Neural cell (in vitro differentiated cells): ENCODE measurements around the gene DPP10. TPM values are rescaled to one million over a fixed set of nuclear protein-coding genes. Genes with fewer than 3 reads are reported as not detected.

Experiments used
- H2AFZ ChIP-seq: fragments of 200-600, 300-800 bp; sonication (generic), shearing (Covaris generic); 2 replicates; pipeline ENCODE4 v1.6.0; 2014; ENCODE audit warnings: low read depth, mild to moderate bottlenecking, antibody characterized with exemption, low read length, moderate library complexity
- H3F3A ChIP-seq: fragments of 200-600 bp; shearing (Covaris generic); 2 replicates; pipeline ENCODE4 v1.6.1; 2016; ENCODE audit warnings: mild to moderate bottlenecking, moderate library complexity, mixed read lengths, antibody characterized with exemption, low read length; ENCODE audit not compliant: insufficient read depth, poor library complexity, severe bottlenecking
- H3K27ac ChIP-seq: fragments of 200-600, 300-800 bp; sonication (generic), shearing (Covaris generic); 2 replicates; pipeline ENCODE4 v1.5.1; 2014; ENCODE audit warnings: mild to moderate bottlenecking, low read length, moderate library complexity
- H3K27me3 ChIP-seq: fragments of 300-800, 200-600 bp; sonication (generic), shearing (Covaris generic); 2 replicates; pipeline ENCODE4 v1.6.0; 2014; ENCODE audit warnings: mild to moderate bottlenecking, low read depth, low read length, moderate library complexity; ENCODE audit not compliant: insufficient read depth
- H3K36me3 ChIP-seq: fragments of 300-800, 200-600 bp; sonication (generic), shearing (Covaris generic); 2 replicates; pipeline ENCODE4 v1.5.1; 2014; ENCODE audit warnings: mild to moderate bottlenecking, antibody characterized with exemption, low read length, moderate library complexity; ENCODE audit not compliant: insufficient read depth
- H3K4me2 ChIP-seq: fragments of 300-800, 200-600 bp; sonication (generic), shearing (Covaris generic); 2 replicates; pipeline ENCODE4 v1.6.0; 2014; ENCODE audit warnings: mild to moderate bottlenecking, low read length
- H3K4me3 ChIP-seq: fragments of 300-800, 200-600 bp; sonication (generic), shearing (Covaris generic); 2 replicates; pipeline ENCODE4 v1.5.1; 2014; ENCODE audit warnings: mild to moderate bottlenecking, low read length, moderate library complexity
- H3K79me2 ChIP-seq: fragments of 200-600 bp; shearing (Covaris generic); replicated peaks from 2 replicates; pipeline ENCODE4 v1.6.0; 2014; ENCODE audit warnings: mild to moderate bottlenecking, low read length, moderate library complexity; ENCODE audit not compliant: insufficient read depth
- H3K9ac ChIP-seq: fragments of 300-800, 200-600 bp; sonication (generic), shearing (Covaris generic); 2 replicates; pipeline ENCODE4 v1.6.1; 2016; ENCODE audit warnings: mild to moderate bottlenecking, low read length, mixed read lengths
- H3K9me2 ChIP-seq: fragments of 200-600 bp; shearing (Covaris generic); 2 replicates; pipeline ENCODE4 v1.6.1; 2016; ENCODE audit warnings: mild to moderate bottlenecking, low read length, mixed read lengths; ENCODE audit not compliant: insufficient read depth
- H3K9me3 ChIP-seq: fragments of 200-600, 300-800 bp; sonication (generic), shearing (Covaris generic); 2 replicates; pipeline ENCODE4 v1.6.1; 2016; ENCODE audit warnings: mild to moderate bottlenecking, mixed run types, low read length, moderate library complexity, mixed read lengths
- H4K20me1 ChIP-seq: fragments of 200-600 bp; shearing (Covaris generic); 2 replicates; pipeline ENCODE4 v1.6.1; 2016; ENCODE audit warnings: mild to moderate bottlenecking, mixed run types; ENCODE audit not compliant: insufficient read depth
- EP300 ChIP-seq: fragments of 450-650 bp; conservative IDR thresholded peaks from 2 replicates; pipeline ENCODE4 v1.6.1; 2014; ENCODE audit warnings: antibody characterized with exemption, mild to moderate bottlenecking, moderate library complexity; ENCODE audit not compliant: poor library complexity, severe bottlenecking
- EZH2 ChIP-seq: fragments of 200-600, 300-800 bp; shearing (Covaris generic), sonication (generic); IDR thresholded peaks from 2 replicates; pipeline ENCODE4 v1.6.1; 2014; ENCODE audit warnings: antibody characterized with exemption, low read length, borderline replicate concordance, mild to moderate bottlenecking; ENCODE audit not compliant: insufficient read depth, poor library complexity, severe bottlenecking
- MXI1 ChIP-seq: fragments of 450-650 bp; conservative IDR thresholded peaks from 2 replicates; pipeline ENCODE4 v1.6.1; 2014; ENCODE audit warnings: antibody characterized with exemption, mild to moderate bottlenecking; ENCODE audit not compliant: poor library complexity, severe bottlenecking
- POLR2AphosphoS5 ChIP-seq: IDR thresholded peaks from 2 replicates; pipeline ENCODE4 v1.6.1; 2012
- RAD21 ChIP-seq: fragments of 450-650 bp; conservative IDR thresholded peaks from 2 replicates; pipeline ENCODE4 v1.6.1; 2014; ENCODE audit warnings: antibody characterized with exemption, mild to moderate bottlenecking, moderate library complexity
- SMC3 ChIP-seq: fragments of 450-650 bp; conservative IDR thresholded peaks from 2 replicates; pipeline ENCODE4 v1.6.1; 2014; ENCODE audit warnings: antibody characterized with exemption, mild to moderate bottlenecking, moderate library complexity; ENCODE audit not compliant: poor library complexity
- TAF1 ChIP-seq: IDR thresholded peaks from 2 replicates; pipeline ENCODE4 v1.6.1; 2012; ENCODE audit warnings: low read depth
- polyA plus RNA-seq: library from polyadenylated mRNA; depleted of rRNA; stranded (reverse); fragments of >200 nt; gene quantifications from 2 replicates; pipeline ENCODE4 v1.2.3, GENCODE V29; 2014
- TF ChIP-seq, protein P1 (sequence below): fragments of 450-650 bp; IDR thresholded peaks from 2 replicates; pipeline ENCODE4 v1.5.1; 2014; ENCODE audit warnings: antibody characterized with exemption, mild to moderate bottlenecking, moderate library complexity; ENCODE audit not compliant: poor library complexity, severe bottlenecking
- TF ChIP-seq, protein P2 (sequence below): IDR thresholded peaks from 2 replicates; pipeline ENCODE4 v1.6.1; 2012; ENCODE audit warnings: borderline replicate concordance

Gene DPP10
- polyA plus RNA-seq, 1 donor from 2014 or later, result 13.9 TPM

DNA sequence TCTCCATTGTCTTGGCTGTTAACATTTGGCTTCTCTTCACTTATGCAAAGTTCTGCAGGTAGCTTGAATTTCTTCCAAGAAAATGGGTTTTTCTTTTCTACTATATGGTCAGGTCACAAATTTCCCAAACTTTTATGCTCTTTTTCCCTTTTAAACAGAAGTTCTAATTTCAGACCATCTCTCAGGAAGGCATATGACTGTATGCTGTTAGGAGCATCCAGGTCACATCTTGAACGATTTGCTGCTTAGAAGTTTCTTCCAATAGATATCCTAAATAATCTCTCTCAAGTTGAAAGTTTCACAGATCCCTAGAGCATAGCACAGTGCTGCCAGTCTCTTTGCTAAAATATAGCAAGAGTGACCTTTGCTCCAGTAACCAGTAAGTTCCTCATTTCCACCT is 932.5 kb downstream of the DPP10 start:
- no peak for TF ChIP-seq RAD21
- TF ChIP-seq POLR2AphosphoS5, result no peak
- TF ChIP-seq, protein P1, sequence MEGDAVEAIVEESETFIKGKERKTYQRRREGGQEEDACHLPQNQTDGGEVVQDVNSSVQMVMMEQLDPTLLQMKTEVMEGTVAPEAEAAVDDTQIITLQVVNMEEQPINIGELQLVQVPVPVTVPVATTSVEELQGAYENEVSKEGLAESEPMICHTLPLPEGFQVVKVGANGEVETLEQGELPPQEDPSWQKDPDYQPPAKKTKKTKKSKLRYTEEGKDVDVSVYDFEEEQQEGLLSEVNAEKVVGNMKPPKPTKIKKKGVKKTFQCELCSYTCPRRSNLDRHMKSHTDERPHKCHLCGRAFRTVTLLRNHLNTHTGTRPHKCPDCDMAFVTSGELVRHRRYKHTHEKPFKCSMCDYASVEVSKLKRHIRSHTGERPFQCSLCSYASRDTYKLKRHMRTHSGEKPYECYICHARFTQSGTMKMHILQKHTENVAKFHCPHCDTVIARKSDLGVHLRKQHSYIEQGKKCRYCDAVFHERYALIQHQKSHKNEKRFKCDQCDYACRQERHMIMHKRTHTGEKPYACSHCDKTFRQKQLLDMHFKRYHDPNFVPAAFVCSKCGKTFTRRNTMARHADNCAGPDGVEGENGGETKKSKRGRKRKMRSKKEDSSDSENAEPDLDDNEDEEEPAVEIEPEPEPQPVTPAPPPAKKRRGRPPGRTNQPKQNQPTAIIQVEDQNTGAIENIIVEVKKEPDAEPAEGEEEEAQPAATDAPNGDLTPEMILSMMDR, result no peak
- no peak for TF ChIP-seq TAF1
- no peak overlapping the region for H3K4me2 ChIP-seq
- no peak overlapping the region for H3K27ac ChIP-seq
- no peaks in the 10 kb centered on the region for H3K79me2 ChIP-seq
- no peaks in the 10 kb centered on the region for H3K27me3 ChIP-seq
- H4K20me1 ChIP-seq, result no peaks in the 10 kb centered on the region
- no peak overlapping the region for H3K4me3 ChIP-seq
- no peaks in the 10 kb centered on the region for H3K36me3 ChIP-seq
- peaks cover 9% of the 10 kb centered on the region for H3K9me3 ChIP-seq
- no peak overlapping the region for H2AFZ ChIP-seq
- H3K9ac ChIP-seq, result no peak overlapping the region
- H3F3A ChIP-seq, result no peaks in the 10 kb centered on the region
- H3K9me2 ChIP-seq, result no peaks in the 10 kb centered on the region

DNA sequence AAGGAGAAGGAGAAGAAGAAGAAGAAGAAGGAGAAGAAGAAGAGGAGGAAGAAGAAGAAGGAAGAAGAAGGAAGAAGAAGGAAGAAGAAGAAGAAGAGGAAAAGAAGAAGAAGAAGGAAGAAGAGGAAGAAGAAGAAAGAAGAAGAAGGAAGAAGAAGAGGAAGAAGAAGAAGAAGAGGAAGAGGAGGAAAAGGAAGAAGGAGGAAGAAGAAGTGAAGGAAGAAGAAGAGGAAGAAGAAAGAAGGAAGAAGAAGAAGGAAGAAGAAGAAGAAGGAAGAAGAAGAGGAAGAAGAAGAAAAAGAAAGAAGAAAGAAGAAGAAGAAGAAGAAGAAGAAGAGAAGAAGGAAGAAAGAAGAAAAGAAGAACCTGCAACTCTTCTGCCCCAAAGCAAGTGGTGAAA is 942.0 kb downstream of the DPP10 start:
- Histone ChIP-seq H2AFZ (no peak overlapping the region), H3K9ac (no peak overlapping the region), H3F3A (no peaks in the 10 kb centered on the region), H3K9me3 (no peaks in the 10 kb centered on the region), H3K4me2 (no peak overlapping the region), H3K27ac (no peak overlapping the region), H3K79me2 (no peaks in the 10 kb centered on the region), H4K20me1 (no peaks in the 10 kb centered on the region), H3K4me3 (no peak overlapping the region), H3K9me2 (no peaks in the 10 kb centered on the region), H3K27me3 (no peaks in the 10 kb centered on the region), H3K36me3 (no peaks in the 10 kb centered on the region)
- TF ChIP-seq TAF1, result no peak
- no peak for TF ChIP-seq RAD21
- TF ChIP-seq POLR2AphosphoS5, result no peak
- TF ChIP-seq, protein P1, result no peak
- TF ChIP-seq MXI1, result no peak
- TF ChIP-seq EP300, result no peak
- TF ChIP-seq, protein P2, sequence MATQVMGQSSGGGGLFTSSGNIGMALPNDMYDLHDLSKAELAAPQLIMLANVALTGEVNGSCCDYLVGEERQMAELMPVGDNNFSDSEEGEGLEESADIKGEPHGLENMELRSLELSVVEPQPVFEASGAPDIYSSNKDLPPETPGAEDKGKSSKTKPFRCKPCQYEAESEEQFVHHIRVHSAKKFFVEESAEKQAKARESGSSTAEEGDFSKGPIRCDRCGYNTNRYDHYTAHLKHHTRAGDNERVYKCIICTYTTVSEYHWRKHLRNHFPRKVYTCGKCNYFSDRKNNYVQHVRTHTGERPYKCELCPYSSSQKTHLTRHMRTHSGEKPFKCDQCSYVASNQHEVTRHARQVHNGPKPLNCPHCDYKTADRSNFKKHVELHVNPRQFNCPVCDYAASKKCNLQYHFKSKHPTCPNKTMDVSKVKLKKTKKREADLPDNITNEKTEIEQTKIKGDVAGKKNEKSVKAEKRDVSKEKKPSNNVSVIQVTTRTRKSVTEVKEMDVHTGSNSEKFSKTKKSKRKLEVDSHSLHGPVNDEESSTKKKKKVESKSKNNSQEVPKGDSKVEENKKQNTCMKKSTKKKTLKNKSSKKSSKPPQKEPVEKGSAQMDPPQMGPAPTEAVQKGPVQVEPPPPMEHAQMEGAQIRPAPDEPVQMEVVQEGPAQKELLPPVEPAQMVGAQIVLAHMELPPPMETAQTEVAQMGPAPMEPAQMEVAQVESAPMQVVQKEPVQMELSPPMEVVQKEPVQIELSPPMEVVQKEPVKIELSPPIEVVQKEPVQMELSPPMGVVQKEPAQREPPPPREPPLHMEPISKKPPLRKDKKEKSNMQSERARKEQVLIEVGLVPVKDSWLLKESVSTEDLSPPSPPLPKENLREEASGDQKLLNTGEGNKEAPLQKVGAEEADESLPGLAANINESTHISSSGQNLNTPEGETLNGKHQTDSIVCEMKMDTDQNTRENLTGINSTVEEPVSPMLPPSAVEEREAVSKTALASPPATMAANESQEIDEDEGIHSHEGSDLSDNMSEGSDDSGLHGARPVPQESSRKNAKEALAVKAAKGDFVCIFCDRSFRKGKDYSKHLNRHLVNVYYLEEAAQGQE, result no peak
- TF ChIP-seq EZH2, result no peak
- TF ChIP-seq SMC3, result no peak
